ENCODE data around the gene PTPRN2. TPM values are rescaled to one million over a fixed set of nuclear protein-coding genes. Genes with fewer than 3 reads are reported as not detected.

The PTPRN2 gene
- total and polyA plus RNA-seq, 2 donors = 1.7 to 1.9 TPM

DNA sequence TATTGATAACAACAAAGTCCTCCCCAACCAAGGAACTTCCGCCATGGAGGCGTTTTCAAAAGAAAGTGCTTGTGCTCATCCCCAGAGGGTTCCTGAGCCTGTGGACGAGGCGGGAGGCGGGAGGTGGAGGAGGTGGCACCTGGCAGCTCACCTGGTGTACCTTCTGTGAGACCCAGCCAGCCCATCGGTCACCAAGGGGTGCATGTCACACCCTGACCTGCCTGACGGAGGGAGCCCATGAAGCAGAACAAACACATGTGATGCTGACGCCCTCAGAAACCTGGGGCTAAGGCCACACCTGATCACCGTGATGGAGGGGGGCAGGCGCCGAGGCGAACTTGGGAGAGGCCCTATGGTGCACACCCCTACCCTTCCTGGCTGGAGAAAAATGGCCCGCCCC, 792.0 kb downstream of the PTPRN2 start:
- Histone ChIP-seq H3K36me3 (ENCODE audit: control insufficient read depth in 2 of 2, insufficient read depth in 2 of 2, low read length in 1 of 2) (no peaks in the 10 kb centered on the region), H3K9me3 (ENCODE audit: control insufficient read depth in 2 of 2, insufficient read depth in 1 of 2, low read length in 1 of 2) (no peaks in the 10 kb centered on the region), H3K4me1 (ENCODE audit: control insufficient read depth in 2 of 2, insufficient read depth in 2 of 2, low read length in 2 of 2) (no peaks in the 10 kb centered on the region), H3K4me3 (ENCODE audit: low read length in 2 of 2) (no peak overlapping the region), H3K27ac (ENCODE audit: low read depth in 1 of 2, low read length in 1 of 2) (no peak overlapping the region), H3K27me3 (ENCODE audit: control insufficient read depth in 2 of 2, insufficient read depth in 1 of 2, low read length in 1 of 2) (peaks cover 0 to 3% of the 10 kb centered on the region in 2 donors)
- DNase-seq (ENCODE audit: low read depth in 6 of 9, low spot score in 9 of 9) = no peak
- 94% methylated on average over 13 of the region's 13 CpGs for WGBS

DNA sequence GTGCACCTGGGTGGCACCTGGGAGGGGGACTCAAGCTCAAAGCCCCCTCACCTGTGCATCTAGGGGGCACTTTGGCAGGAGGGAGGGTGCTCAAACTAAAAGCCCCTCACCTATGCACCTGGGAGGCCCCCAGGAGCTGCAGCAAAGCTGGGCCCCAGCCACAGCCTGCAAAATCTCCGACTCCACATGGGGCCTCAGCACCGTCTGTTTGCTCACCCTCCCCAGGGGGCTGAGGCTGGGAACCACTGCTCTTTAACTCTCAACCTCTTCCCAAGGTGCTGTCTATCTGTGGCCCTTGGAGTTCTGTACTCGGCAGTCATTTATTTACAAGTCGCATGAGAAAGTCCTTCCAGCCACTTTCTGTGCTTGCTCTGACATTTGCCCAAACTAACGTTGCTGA, 792.4 kb downstream of the PTPRN2 start:
- H3K4me1 ChIP-seq (ENCODE audit: control insufficient read depth in 2 of 2, insufficient read depth in 2 of 2, low read length in 2 of 2) = no peaks in the 10 kb centered on the region
- H3K36me3 ChIP-seq (ENCODE audit: control insufficient read depth in 2 of 2, insufficient read depth in 2 of 2, low read length in 1 of 2) = no peaks in the 10 kb centered on the region
- peaks cover 0 to 3% of the 10 kb centered on the region in 2 donors for H3K27me3 ChIP-seq (ENCODE audit: control insufficient read depth in 2 of 2, insufficient read depth in 1 of 2, low read length in 1 of 2)
- no peak for DNase-seq (ENCODE audit: low read depth in 6 of 9, low spot score in 9 of 9)
- no peaks in the 10 kb centered on the region for H3K9me3 ChIP-seq (ENCODE audit: control insufficient read depth in 2 of 2, insufficient read depth in 1 of 2, low read length in 1 of 2)
- no peak overlapping the region for H3K4me3 ChIP-seq (ENCODE audit: low read length in 2 of 2)
- WGBS = 81% methylated on average over 5 of the region's 5 CpGs
- H3K27ac ChIP-seq (ENCODE audit: low read depth in 1 of 2, low read length in 1 of 2) = no peak overlapping the region

DNA sequence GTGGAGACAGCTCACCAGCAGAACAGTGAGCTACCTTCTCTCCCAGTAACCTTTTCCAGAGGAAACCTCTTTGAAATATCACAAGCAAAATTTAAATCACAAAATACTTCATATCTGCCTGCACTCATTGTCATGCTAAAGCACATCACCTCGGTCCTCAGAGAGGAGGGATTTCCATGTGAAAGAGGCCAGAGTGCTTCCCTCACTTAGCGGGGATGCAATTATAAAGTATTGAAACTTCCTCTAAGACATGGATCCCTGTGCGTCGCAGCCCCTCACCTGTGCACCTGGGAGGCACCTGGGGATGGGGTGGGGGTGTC, 792.9 kb downstream of the PTPRN2 start:
- WGBS = 84% methylated on average over 4 of the region's 4 CpGs
- Histone ChIP-seq H3K27me3 (ENCODE audit: control insufficient read depth in 2 of 2, insufficient read depth in 1 of 2, low read length in 1 of 2) (peaks cover 0 to 3% of the 10 kb centered on the region in 2 donors), H3K27ac (ENCODE audit: low read depth in 1 of 2, low read length in 1 of 2) (no peak overlapping the region)

DNA sequence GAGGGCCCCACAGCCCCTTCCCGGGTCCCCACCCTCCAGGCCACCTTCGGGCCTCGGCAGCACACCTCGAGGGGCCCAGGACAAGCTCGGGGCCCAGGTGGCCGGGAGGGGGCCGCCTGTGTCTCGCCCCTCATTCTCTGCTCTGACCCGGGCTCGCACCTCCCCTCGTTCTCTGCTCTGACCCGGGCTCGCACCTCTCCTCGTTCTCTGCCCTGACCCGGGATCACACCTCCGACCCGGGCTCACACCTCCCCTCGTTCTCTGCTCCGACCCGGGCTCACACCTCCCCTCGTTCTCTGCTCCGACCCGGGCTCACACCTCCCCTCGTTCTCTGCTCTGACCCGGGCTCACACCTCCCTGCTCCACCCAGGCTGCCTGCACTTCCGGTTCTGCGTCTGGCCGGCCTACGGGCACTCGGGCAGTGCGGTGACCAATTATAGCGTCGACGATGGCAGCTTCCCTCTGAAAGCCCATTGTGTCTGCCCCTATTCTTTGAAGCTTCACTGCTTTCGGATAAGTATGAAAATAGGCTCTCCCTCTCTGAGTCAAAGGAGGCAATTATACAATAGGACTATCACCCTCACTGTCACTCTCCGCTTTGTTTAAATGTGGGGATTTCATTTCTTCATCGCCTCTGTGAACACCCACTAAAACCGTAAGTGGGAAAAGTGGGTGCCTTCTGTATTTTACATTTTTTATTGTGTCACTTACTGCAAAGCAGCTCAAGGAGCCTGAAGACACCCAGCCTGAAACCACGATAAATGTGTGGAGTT, 793.5 kb downstream of the PTPRN2 start:
- Histone ChIP-seq H3K27me3 (ENCODE audit: control insufficient read depth in 2 of 2, insufficient read depth in 1 of 2, low read length in 1 of 2) (peaks cover 0 to 3% of the 10 kb centered on the region in 2 donors), H3K4me1 (ENCODE audit: control insufficient read depth in 2 of 2, insufficient read depth in 2 of 2, low read length in 2 of 2) (no peaks in the 10 kb centered on the region), H3K4me3 (ENCODE audit: low read length in 2 of 2) (no peak overlapping the region), H3K36me3 (ENCODE audit: control insufficient read depth in 2 of 2, insufficient read depth in 2 of 2, low read length in 1 of 2) (no peaks in the 10 kb centered on the region), H3K27ac (ENCODE audit: low read depth in 1 of 2, low read length in 1 of 2) (no peak overlapping the region), H3K9me3 (ENCODE audit: control insufficient read depth in 2 of 2, insufficient read depth in 1 of 2, low read length in 1 of 2) (no peaks in the 10 kb centered on the region)
- no peak for DNase-seq (ENCODE audit: low read depth in 6 of 9, low spot score in 9 of 9)
- WGBS = 81% methylated on average over 39 of the region's 39 CpGs

More for the DNA sequence above, 792.9 kb downstream of the PTPRN2 start:
- H3K9me3 ChIP-seq (ENCODE audit: control insufficient read depth in 2 of 2, insufficient read depth in 1 of 2, low read length in 1 of 2) = no peaks in the 10 kb centered on the region
- H3K4me1 ChIP-seq (ENCODE audit: control insufficient read depth in 2 of 2, insufficient read depth in 2 of 2, low read length in 2 of 2) = no peaks in the 10 kb centered on the region
- no peak for DNase-seq (ENCODE audit: low read depth in 6 of 9, low spot score in 9 of 9)
- no peak overlapping the region for H3K4me3 ChIP-seq (ENCODE audit: low read length in 2 of 2)
- H3K36me3 ChIP-seq (ENCODE audit: control insufficient read depth in 2 of 2, insufficient read depth in 2 of 2, low read length in 1 of 2) = no peaks in the 10 kb centered on the region

DNA sequence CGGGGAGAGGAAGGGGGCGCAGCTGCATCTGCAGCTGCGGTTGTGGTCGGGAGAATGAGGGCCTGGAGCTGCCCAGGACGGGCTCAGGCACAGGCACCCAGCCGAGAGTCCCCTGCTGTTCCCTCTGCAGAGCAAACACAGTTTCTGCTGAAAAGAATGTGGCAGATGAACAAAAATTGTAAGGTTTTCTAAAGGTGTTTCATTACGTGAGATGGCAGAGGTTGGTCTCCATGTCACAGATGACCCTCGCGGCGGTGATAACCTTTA, 794.6 kb downstream of the PTPRN2 start:
- Histone ChIP-seq H3K36me3 (ENCODE audit: control insufficient read depth in 2 of 2, insufficient read depth in 2 of 2, low read length in 1 of 2) (no peaks in the 10 kb centered on the region), H3K4me1 (ENCODE audit: control insufficient read depth in 2 of 2, insufficient read depth in 2 of 2, low read length in 2 of 2) (no peaks in the 10 kb centered on the region), H3K4me3 (ENCODE audit: low read length in 2 of 2) (no peak overlapping the region), H3K27me3 (ENCODE audit: control insufficient read depth in 2 of 2, insufficient read depth in 1 of 2, low read length in 1 of 2) (peaks cover 0 to 3% of the 10 kb centered on the region in 2 donors), H3K27ac (ENCODE audit: low read depth in 1 of 2, low read length in 1 of 2) (no peak overlapping the region), H3K9me3 (ENCODE audit: control insufficient read depth in 2 of 2, insufficient read depth in 1 of 2, low read length in 1 of 2) (no peaks in the 10 kb centered on the region)
- WGBS = 65% methylated on average over 10 of the region's 10 CpGs
- no peak for DNase-seq (ENCODE audit: low read depth in 6 of 9, low spot score in 9 of 9)

DNA sequence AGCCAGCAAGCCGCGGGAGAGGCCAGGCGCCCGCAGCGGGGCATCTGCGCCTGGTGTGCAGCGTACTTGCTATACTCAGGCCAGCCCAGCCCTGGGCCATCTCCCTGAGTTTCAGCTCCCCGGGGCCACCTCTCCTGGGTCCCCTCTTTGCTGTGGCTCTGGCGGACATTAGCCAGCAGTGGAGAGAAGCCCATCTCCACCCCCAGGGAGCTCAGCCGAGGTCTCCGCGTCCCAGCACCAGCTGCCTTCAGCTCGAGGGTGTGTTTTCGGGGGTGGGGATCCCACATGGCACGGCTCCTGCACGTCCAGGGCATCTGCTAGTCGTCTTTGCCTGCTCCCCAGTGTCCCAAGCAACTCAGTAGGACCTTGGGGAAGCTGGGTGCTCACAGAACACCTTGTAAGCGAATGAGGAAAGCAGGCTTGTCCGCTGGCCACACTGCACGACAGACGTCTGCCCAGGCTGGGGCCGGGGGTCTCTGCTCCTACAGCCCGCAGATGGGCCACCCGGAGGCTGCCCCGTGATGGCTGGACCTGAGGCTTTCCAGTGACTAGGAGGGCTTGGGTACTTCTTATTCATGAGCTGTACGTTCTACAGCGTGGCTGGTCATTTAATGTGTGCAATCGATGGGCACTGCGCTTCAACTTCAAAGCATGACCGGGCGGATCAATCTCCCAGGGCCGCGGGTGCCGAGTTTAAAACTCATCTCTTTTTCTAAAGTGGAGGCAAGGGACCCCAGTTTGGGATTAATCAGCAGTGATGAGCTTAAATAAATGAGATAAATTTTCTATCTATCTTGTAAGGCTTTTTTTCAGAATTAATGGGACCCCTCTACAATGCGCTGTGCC, 795.2 kb downstream of the PTPRN2 start:
- DNase-seq (ENCODE audit: low read depth in 6 of 9, low spot score in 9 of 9) = no peak
- Histone ChIP-seq H3K27me3 (ENCODE audit: control insufficient read depth in 2 of 2, insufficient read depth in 1 of 2, low read length in 1 of 2) (peaks cover 0 to 3% of the 10 kb centered on the region in 2 donors), H3K27ac (ENCODE audit: low read depth in 1 of 2, low read length in 1 of 2) (no peak overlapping the region), H3K4me3 (ENCODE audit: low read length in 2 of 2) (no peak overlapping the region), H3K36me3 (ENCODE audit: control insufficient read depth in 2 of 2, insufficient read depth in 2 of 2, low read length in 1 of 2) (no peaks in the 10 kb centered on the region), H3K4me1 (ENCODE audit: control insufficient read depth in 2 of 2, insufficient read depth in 2 of 2, low read length in 2 of 2) (no peaks in the 10 kb centered on the region), H3K9me3 (ENCODE audit: control insufficient read depth in 2 of 2, insufficient read depth in 1 of 2, low read length in 1 of 2) (no peaks in the 10 kb centered on the region)
- 90% methylated on average over 35 of the region's 35 CpGs for WGBS

DNA sequence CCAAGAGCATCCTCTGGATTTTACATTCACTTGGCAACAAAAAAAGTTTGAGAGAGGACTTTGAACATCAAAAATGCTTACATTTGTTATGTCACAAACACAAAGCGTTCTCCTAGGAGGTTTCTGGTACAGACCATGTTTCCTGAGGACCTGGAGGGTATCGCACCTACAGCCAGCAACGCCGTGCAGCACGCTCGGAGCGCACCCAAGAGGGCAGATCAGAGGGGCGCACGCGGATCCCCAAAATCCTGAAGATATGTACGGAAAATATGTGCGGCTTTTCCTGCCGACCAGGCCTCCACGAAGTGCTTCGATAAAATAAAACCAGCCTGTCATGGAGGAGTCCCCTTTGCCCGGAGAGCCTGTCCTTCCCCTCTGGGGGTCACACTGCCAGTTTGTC, 796.0 kb downstream of the PTPRN2 start:
- Histone ChIP-seq H3K4me1 (ENCODE audit: control insufficient read depth in 2 of 2, insufficient read depth in 2 of 2, low read length in 2 of 2) (no peaks in the 10 kb centered on the region), H3K9me3 (ENCODE audit: control insufficient read depth in 2 of 2, insufficient read depth in 1 of 2, low read length in 1 of 2) (no peaks in the 10 kb centered on the region), H3K36me3 (ENCODE audit: control insufficient read depth in 2 of 2, insufficient read depth in 2 of 2, low read length in 1 of 2) (no peaks in the 10 kb centered on the region), H3K4me3 (ENCODE audit: low read length in 2 of 2) (no peak overlapping the region), H3K27ac (ENCODE audit: low read depth in 1 of 2, low read length in 1 of 2) (no peak overlapping the region), H3K27me3 (ENCODE audit: control insufficient read depth in 2 of 2, insufficient read depth in 1 of 2, low read length in 1 of 2) (peaks cover 0 to 3% of the 10 kb centered on the region in 2 donors)
- DNase-seq (ENCODE audit: low read depth in 6 of 9, low spot score in 9 of 9) = no peak
- 95% methylated on average over 16 of the region's 16 CpGs for WGBS

DNA sequence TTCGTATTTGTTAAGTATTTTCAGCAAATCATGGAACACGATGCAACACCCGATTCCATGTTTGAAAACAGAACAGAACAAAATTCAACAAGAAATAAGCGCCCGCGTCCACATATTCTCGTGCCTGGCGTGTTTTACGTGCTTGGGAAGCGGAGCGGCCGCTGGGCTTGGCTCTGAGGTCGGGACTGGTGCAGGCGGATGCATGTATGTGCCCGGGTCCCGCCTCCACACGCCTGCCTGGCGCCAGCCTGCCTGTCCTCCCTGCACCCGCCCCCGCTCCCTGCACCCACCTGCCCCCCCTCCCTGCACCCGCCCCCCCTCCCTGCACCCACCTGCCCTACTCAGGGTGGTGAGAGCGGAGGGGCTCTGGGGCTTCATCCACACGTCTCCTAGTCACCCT, 796.4 kb downstream of the PTPRN2 start:
- peaks cover 0 to 3% of the 10 kb centered on the region in 2 donors for H3K27me3 ChIP-seq (ENCODE audit: control insufficient read depth in 2 of 2, insufficient read depth in 1 of 2, low read length in 1 of 2)
- H3K36me3 ChIP-seq (ENCODE audit: control insufficient read depth in 2 of 2, insufficient read depth in 2 of 2, low read length in 1 of 2) = no peaks in the 10 kb centered on the region
- DNase-seq (ENCODE audit: low read depth in 6 of 9, low spot score in 9 of 9) = no peak
- H3K4me1 ChIP-seq (ENCODE audit: control insufficient read depth in 2 of 2, insufficient read depth in 2 of 2, low read length in 2 of 2) = no peaks in the 10 kb centered on the region
- H3K4me3 ChIP-seq (ENCODE audit: low read length in 2 of 2) = no peak overlapping the region
- no peak overlapping the region for H3K27ac ChIP-seq (ENCODE audit: low read depth in 1 of 2, low read length in 1 of 2)
- no peaks in the 10 kb centered on the region for H3K9me3 ChIP-seq (ENCODE audit: control insufficient read depth in 2 of 2, insufficient read depth in 1 of 2, low read length in 1 of 2)
- WGBS = 94% methylated on average over 23 of the region's 23 CpGs

DNA sequence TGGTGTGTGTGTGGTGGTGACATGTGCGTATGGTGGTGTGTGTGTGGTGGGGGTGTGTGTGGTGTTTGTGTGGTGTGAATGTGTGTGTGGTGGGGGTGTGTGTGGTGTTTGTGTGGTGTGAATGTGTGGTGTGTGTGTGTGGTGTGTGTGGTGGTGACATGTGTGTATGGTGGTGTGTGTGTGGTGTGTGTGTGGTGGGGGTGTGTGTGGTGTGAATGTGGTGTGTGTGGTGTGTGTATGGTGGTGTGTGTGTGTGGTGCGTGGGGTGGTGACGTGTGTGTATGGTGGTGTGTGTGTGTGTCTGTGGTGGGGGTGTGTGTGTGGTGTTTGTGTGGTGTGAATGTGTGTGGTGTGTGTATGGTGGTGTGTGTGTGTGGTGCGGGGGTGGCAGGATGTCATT, 797.7 kb downstream of the PTPRN2 start:
- Histone ChIP-seq H3K4me3 (ENCODE audit: low read length in 2 of 2) (no peak overlapping the region), H3K27ac (ENCODE audit: low read depth in 1 of 2, low read length in 1 of 2) (no peak overlapping the region), H3K36me3 (ENCODE audit: control insufficient read depth in 2 of 2, insufficient read depth in 2 of 2, low read length in 1 of 2) (no peaks in the 10 kb centered on the region), H3K9me3 (ENCODE audit: control insufficient read depth in 2 of 2, insufficient read depth in 1 of 2, low read length in 1 of 2) (no peaks in the 10 kb centered on the region), H3K4me1 (ENCODE audit: control insufficient read depth in 2 of 2, insufficient read depth in 2 of 2, low read length in 2 of 2) (no peaks in the 10 kb centered on the region), H3K27me3 (ENCODE audit: control insufficient read depth in 2 of 2, insufficient read depth in 1 of 2, low read length in 1 of 2) (peaks cover 0 to 3% of the 10 kb centered on the region in 2 donors)
- 95% methylated on average over 4 of the region's 4 CpGs for WGBS
- no peak for DNase-seq (ENCODE audit: low read depth in 6 of 9, low spot score in 9 of 9)

All from thymus (tissue), 11 donors.